WTC11 (cell line): ENCODE results near the gene MGMT. TPM values are rescaled to one million over a fixed set of nuclear protein-coding genes. Genes with fewer than 3 reads are reported as not detected.

Experiments used
- ATAC-seq: fragments of 200-7000 bp; cut with Tn5 transposase; 2 replicates; pipeline ENCODE4 v1.10.0; 2021; ENCODE audit warnings: mild to moderate bottlenecking, moderate library complexity
- Bru-seq: library from RNA; stranded (reverse); fragments of 400-500 nt; gene quantifications from one replicate; lab custom pipeline; 2021; lab: Mats Ljungman, UMichigan
- CTCF ChIA-PET: fragments of 300-600 bp; sonication (Branson Sonifier 250); formaldehyde crosslinking; loops from one replicate; lab custom pipeline; 2021; ENCODE audit warnings: antibody characterized with exemption; lab: Charles Lee
- POLR2A ChIA-PET: fragments of 350-600 bp; sonication (Branson Sonifier 250); formaldehyde crosslinking; loops from one replicate; lab custom pipeline; 2021; ENCODE audit warnings: antibody characterized with exemption; lab: Charles Lee
- DNase-seq: peaks from one replicate; pipeline ENCODE4 v3.0.0; 2021; ENCODE audit warnings: low spot score
- H3K27ac Mint-ChIP-seq: 2 replicates; pipeline ENCODE4 v1.8.0; 2021; ENCODE audit warnings: mixed read lengths
- H3K27me3 Mint-ChIP-seq: 2 replicates; pipeline ENCODE4 v1.8.0; 2021; ENCODE audit warnings: low read depth, mild to moderate bottlenecking, moderate library complexity, mixed read lengths
- H3K36me3 Mint-ChIP-seq: 2 replicates; pipeline ENCODE4 v1.8.0; 2021; ENCODE audit warnings: mixed read lengths
- H3K4me1 Mint-ChIP-seq: 2 replicates; pipeline ENCODE4 v1.8.0; 2022; ENCODE audit warnings: mixed read lengths
- H3K4me3 Mint-ChIP-seq: 2 replicates; pipeline ENCODE4 v1.8.0; 2021; ENCODE audit warnings: mild to moderate bottlenecking, moderate library complexity, mixed read lengths
- H3K9me3 Mint-ChIP-seq: 2 replicates; pipeline ENCODE4 v1.8.0; 2021; ENCODE audit warnings: mixed read lengths
- ESRRA ChIP-seq: sonication (generic); formaldehyde crosslinking; IDR thresholded peaks from 2 replicates; pipeline ENCODE4 v1.8.1; 2022; ENCODE audit warnings: mild to moderate bottlenecking, missing genetic modification reagents, borderline replicate concordance
- FOXP1 ChIP-seq: sonication (generic); formaldehyde crosslinking; IDR thresholded peaks from 2 replicates; pipeline ENCODE4 v1.8.0; 2022; ENCODE audit warnings: missing genetic modification reagents, mild to moderate bottlenecking, moderate library complexity, borderline replicate concordance
- MXD4 ChIP-seq: fragments of 250-450 bp; sonication (Bioruptor Pico); IDR thresholded peaks from 2 replicates; pipeline ENCODE4 v1.8.0; 2021; ENCODE audit warnings: mild to moderate bottlenecking, moderate library complexity, borderline replicate concordance
- MYBL2 ChIP-seq: sonication (generic); formaldehyde crosslinking; IDR thresholded peaks from 2 replicates; pipeline ENCODE4 v1.8.1; 2023; ENCODE audit warnings: mild to moderate bottlenecking, moderate library complexity, missing genetic modification reagents
- NR1H2 ChIP-seq: sonication (generic); formaldehyde crosslinking; IDR thresholded peaks from 2 replicates; pipeline ENCODE4 v1.9.0; 2021; ENCODE audit warnings: mild to moderate bottlenecking, moderate library complexity, missing genetic modification reagents
- OVOL2 ChIP-seq: fragments of 250-450 bp; sonication (Bioruptor Pico); IDR thresholded peaks from 2 replicates; pipeline ENCODE4 v1.9.0; 2021; ENCODE audit warnings: mild to moderate bottlenecking, borderline replicate concordance
- TP53 ChIP-seq: sonication (generic); formaldehyde crosslinking; IDR thresholded peaks from 2 replicates; pipeline ENCODE4 v1.8.1; 2023; ENCODE audit warnings: mild to moderate bottlenecking, missing genetic modification reagents
- ZNF219 ChIP-seq: sonication (generic); formaldehyde crosslinking; IDR thresholded peaks from 2 replicates; pipeline ENCODE4 v1.8.0; 2023; ENCODE audit warnings: missing genetic modification reagents, mild to moderate bottlenecking, borderline replicate concordance
- ZNF416 ChIP-seq: fragments of 250-450 bp; sonication (Bioruptor Pico); IDR thresholded peaks from 2 replicates; pipeline ENCODE4 v1.9.0; 2021; ENCODE audit warnings: mild to moderate bottlenecking, inconsistent platforms
- ZNF671 ChIP-seq: fragments of 250-450 bp; sonication (Bioruptor Pico); IDR thresholded peaks from 2 replicates; pipeline ENCODE4 v1.8.0; 2021; ENCODE audit warnings: mild to moderate bottlenecking
- long read RNA-seq, 3 experiments: library from RNA in 1 of 3; library from capped mRNA in 1 of 3; library from polyadenylated mRNA in 1 of 3; unstranded in 2 of 3; stranded (forward) in 1 of 3; transcript quantifications; one replicate each; pipeline ENCODE4 v2.0.0, GENCODE V29; 2021
- total RNA-seq: library from RNA; stranded (reverse); gene quantifications from 3 replicates; pipeline ENCODE4 v1.2.3, GENCODE V29; 2021
- TF ChIP-seq, protein P1 (sequence below): sonication (generic); formaldehyde crosslinking; IDR thresholded peaks from 2 replicates; pipeline ENCODE4 v1.8.0; 2022; ENCODE audit warnings: mild to moderate bottlenecking, missing genetic modification reagents
- TF ChIP-seq, protein P2 (sequence below): sonication (generic); formaldehyde crosslinking; IDR thresholded peaks from 2 replicates; pipeline ENCODE4 v1.8.1; 2023; ENCODE audit warnings: mild to moderate bottlenecking, missing genetic modification reagents, moderate library complexity
- TF ChIP-seq, protein P3 (sequence below): sonication (generic); formaldehyde crosslinking; IDR thresholded peaks from 2 replicates; pipeline ENCODE4 v1.8.1; 2023; ENCODE audit warnings: mild to moderate bottlenecking, missing genetic modification reagents, borderline replicate concordance
- TF ChIP-seq, protein P4 (sequence below): sonication (generic); formaldehyde crosslinking; IDR thresholded peaks from 2 replicates; pipeline ENCODE4 v1.8.0; 2023; ENCODE audit warnings: missing genetic modification reagents
- TF ChIP-seq, protein P5 (sequence below): sonication (generic); formaldehyde crosslinking; IDR thresholded peaks from 2 replicates; pipeline ENCODE4 v1.8.0; 2023; ENCODE audit warnings: missing genetic modification reagents, mild to moderate bottlenecking, borderline replicate concordance
- TF ChIP-seq, protein P6 (sequence below): sonication (generic); formaldehyde crosslinking; conservative IDR thresholded peaks from 2 replicates; pipeline ENCODE4 v1.8.1; 2022; ENCODE audit warnings: mild to moderate bottlenecking, missing genetic modification reagents
- TF ChIP-seq, protein P7 (sequence below): sonication (generic); formaldehyde crosslinking; IDR thresholded peaks from 2 replicates; pipeline ENCODE4 v1.8.0; 2023; ENCODE audit warnings: mild to moderate bottlenecking, missing genetic modification reagents
- TF ChIP-seq, protein P8 (sequence below): sonication (generic); formaldehyde crosslinking; IDR thresholded peaks from 2 replicates; pipeline ENCODE4 v1.8.1; 2022; ENCODE audit warnings: low read depth, mild to moderate bottlenecking, moderate library complexity, missing genetic modification reagents, borderline replicate concordance

MGMT gene
- total RNA-seq (11.8 to 18.4 TPM (median 18.2 TPM) in 3 replicates), Bru-seq, nascent RNA (percentile 60 among the genes with signal in this experiment)
- long read RNA-seq, experiment 1, transcript MGMT-201 (5 exons, 1,759 nt): major isoform, 25 of 27 reads
- long read RNA-seq, experiment 1, partial matches to known transcripts: 0 of 27 reads
- long read RNA-seq, experiment 1, other reads (novel, unspliced or antisense): 2 of 27 reads
- long read RNA-seq, experiment 2, transcript MGMT-201 (5 exons, 1,759 nt): major isoform, 22 of 41 reads
- long read RNA-seq, experiment 2, partial matches to known transcripts: 12 of 41 reads
- long read RNA-seq, experiment 2, other reads (novel, unspliced or antisense): 7 of 41 reads
- long read RNA-seq, experiment 3, transcript MGMT-201 (5 exons, 1,759 nt): major isoform, 41 of 43 reads
- long read RNA-seq, experiment 3, partial matches to known transcripts: 0 of 43 reads
- long read RNA-seq, experiment 3, other reads (novel, unspliced or antisense): 1 of 43 reads

DNA sequence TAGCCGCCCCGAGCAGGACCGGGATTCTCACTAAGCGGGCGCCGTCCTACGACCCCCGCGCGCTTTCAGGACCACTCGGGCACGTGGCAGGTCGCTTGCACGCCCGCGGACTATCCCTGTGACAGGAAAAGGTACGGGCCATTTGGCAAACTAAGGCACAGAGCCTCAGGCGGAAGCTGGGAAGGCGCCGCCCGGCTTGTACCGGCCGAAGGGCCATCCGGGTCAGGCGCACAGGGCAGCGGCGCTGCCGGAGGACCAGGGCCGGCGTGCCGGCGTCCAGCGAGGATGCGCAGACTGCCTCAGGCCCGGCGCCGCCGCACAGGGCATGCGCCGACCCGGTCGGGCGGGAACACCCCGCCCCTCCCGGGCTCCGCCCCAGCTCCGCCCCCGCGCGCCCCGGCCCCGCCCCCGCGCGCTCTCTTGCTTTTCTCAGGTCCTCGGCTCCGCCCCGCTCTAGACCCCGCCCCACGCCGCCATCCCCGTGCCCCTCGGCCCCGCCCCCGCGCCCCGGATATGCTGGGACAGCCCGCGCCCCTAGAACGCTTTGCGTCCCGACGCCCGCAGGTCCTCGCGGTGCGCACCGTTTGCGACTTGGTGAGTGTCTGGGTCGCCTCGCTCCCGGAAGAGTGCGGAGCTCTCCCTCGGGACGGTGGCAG is at the start of gene MGMT:
Gene MGMT (plus strand): TSS at position 539 of the 656 bp plus-strand sequence.
- DNase-seq (peak; percentile 97), ATAC-seq (peak; percentile 96)
- H3K27me3 Mint-ChIP-seq: peaks cover 12% of the 10 kb centered on the region
- H3K4me3 Mint-ChIP-seq: peak within 1 kb of the TSS; percentile 60
- H3K36me3 Mint-ChIP-seq: peaks cover 6% of the 10 kb centered on the region
- no peaks in the 10 kb centered on the region for H3K9me3 Mint-ChIP-seq
- H3K4me1 Mint-ChIP-seq: peaks cover 20% of the 10 kb centered on the region
- ChIA-PET CTCF (interaction anchor here (0.6 to 1.7 kb wide), 4 partner anchors 41 to 327 kb away, joined by 3 to 9 read pairs (median 3); no protein-coding TSS in a partner anchor), POLR2A (interaction anchor here (0.5 to 1.0 kb wide), 2 partner anchors 178 to 363 kb away, joined by 3 read pairs; no protein-coding TSS in a partner anchor)
- no peak within 1 kb of the TSS for H3K27ac Mint-ChIP-seq
- TF ChIP-seq OVOL2 (CRISPR knock-in tag) (no peak), ZNF416 (CRISPR knock-in tag) (no peak), MYBL2 (CRISPR knock-in tag) (no peak; the same call in 1 of the 2 replicates), FOXP1 (peak; percentile 63; the same call in 1 of the 2 replicates), NR1H2 (CRISPR knock-in tag) (no peak), ZNF219 (CRISPR knock-in tag) (no peak), TP53 (no peak), ZNF671 (CRISPR knock-in tag) (no peak), ESRRA (CRISPR knock-in tag) (peak; percentile 56; the same call in 1 of the 2 replicates), MXD4 (CRISPR knock-in tag) (no peak)
- TF ChIP-seq, protein P1, sequence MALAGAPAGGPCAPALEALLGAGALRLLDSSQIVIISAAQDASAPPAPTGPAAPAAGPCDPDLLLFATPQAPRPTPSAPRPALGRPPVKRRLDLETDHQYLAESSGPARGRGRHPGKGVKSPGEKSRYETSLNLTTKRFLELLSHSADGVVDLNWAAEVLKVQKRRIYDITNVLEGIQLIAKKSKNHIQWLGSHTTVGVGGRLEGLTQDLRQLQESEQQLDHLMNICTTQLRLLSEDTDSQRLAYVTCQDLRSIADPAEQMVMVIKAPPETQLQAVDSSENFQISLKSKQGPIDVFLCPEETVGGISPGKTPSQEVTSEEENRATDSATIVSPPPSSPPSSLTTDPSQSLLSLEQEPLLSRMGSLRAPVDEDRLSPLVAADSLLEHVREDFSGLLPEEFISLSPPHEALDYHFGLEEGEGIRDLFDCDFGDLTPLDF (CRISPR knock-in tag): 0 out of 2 replicates have a peak, but pooled peaks have one; percentile 47
- TF ChIP-seq, protein P2, sequence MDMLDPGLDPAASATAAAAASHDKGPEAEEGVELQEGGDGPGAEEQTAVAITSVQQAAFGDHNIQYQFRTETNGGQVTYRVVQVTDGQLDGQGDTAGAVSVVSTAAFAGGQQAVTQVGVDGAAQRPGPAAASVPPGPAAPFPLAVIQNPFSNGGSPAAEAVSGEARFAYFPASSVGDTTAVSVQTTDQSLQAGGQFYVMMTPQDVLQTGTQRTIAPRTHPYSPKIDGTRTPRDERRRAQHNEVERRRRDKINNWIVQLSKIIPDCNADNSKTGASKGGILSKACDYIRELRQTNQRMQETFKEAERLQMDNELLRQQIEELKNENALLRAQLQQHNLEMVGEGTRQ (CRISPR knock-in tag): 0 out of 2 replicates have a peak, but pooled peaks have one; percentile 13
- TF ChIP-seq, protein P3, sequence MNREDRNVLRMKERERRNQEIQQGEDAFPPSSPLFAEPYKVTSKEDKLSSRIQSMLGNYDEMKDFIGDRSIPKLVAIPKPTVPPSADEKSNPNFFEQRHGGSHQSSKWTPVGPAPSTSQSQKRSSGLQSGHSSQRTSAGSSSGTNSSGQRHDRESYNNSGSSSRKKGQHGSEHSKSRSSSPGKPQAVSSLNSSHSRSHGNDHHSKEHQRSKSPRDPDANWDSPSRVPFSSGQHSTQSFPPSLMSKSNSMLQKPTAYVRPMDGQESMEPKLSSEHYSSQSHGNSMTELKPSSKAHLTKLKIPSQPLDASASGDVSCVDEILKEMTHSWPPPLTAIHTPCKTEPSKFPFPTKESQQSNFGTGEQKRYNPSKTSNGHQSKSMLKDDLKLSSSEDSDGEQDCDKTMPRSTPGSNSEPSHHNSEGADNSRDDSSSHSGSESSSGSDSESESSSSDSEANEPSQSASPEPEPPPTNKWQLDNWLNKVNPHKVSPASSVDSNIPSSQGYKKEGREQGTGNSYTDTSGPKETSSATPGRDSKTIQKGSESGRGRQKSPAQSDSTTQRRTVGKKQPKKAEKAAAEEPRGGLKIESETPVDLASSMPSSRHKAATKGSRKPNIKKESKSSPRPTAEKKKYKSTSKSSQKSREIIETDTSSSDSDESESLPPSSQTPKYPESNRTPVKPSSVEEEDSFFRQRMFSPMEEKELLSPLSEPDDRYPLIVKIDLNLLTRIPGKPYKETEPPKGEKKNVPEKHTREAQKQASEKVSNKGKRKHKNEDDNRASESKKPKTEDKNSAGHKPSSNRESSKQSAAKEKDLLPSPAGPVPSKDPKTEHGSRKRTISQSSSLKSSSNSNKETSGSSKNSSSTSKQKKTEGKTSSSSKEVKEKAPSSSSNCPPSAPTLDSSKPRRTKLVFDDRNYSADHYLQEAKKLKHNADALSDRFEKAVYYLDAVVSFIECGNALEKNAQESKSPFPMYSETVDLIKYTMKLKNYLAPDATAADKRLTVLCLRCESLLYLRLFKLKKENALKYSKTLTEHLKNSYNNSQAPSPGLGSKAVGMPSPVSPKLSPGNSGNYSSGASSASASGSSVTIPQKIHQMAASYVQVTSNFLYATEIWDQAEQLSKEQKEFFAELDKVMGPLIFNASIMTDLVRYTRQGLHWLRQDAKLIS (CRISPR knock-in tag): no peak
- TF ChIP-seq, protein P4, sequence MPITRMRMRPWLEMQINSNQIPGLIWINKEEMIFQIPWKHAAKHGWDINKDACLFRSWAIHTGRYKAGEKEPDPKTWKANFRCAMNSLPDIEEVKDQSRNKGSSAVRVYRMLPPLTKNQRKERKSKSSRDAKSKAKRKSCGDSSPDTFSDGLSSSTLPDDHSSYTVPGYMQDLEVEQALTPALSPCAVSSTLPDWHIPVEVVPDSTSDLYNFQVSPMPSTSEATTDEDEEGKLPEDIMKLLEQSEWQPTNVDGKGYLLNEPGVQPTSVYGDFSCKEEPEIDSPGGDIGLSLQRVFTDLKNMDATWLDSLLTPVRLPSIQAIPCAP: peak; percentile 84; the same call in 1 of the 2 replicates
- TF ChIP-seq, protein P5, sequence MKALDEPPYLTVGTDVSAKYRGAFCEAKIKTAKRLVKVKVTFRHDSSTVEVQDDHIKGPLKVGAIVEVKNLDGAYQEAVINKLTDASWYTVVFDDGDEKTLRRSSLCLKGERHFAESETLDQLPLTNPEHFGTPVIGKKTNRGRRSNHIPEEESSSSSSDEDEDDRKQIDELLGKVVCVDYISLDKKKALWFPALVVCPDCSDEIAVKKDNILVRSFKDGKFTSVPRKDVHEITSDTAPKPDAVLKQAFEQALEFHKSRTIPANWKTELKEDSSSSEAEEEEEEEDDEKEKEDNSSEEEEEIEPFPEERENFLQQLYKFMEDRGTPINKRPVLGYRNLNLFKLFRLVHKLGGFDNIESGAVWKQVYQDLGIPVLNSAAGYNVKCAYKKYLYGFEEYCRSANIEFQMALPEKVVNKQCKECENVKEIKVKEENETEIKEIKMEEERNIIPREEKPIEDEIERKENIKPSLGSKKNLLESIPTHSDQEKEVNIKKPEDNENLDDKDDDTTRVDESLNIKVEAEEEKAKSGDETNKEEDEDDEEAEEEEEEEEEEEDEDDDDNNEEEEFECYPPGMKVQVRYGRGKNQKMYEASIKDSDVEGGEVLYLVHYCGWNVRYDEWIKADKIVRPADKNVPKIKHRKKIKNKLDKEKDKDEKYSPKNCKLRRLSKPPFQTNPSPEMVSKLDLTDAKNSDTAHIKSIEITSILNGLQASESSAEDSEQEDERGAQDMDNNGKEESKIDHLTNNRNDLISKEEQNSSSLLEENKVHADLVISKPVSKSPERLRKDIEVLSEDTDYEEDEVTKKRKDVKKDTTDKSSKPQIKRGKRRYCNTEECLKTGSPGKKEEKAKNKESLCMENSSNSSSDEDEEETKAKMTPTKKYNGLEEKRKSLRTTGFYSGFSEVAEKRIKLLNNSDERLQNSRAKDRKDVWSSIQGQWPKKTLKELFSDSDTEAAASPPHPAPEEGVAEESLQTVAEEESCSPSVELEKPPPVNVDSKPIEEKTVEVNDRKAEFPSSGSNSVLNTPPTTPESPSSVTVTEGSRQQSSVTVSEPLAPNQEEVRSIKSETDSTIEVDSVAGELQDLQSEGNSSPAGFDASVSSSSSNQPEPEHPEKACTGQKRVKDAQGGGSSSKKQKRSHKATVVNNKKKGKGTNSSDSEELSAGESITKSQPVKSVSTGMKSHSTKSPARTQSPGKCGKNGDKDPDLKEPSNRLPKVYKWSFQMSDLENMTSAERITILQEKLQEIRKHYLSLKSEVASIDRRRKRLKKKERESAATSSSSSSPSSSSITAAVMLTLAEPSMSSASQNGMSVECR (CRISPR knock-in tag): 0 out of 2 replicates have a peak, but pooled peaks have one; percentile 47
- TF ChIP-seq, protein P6, sequence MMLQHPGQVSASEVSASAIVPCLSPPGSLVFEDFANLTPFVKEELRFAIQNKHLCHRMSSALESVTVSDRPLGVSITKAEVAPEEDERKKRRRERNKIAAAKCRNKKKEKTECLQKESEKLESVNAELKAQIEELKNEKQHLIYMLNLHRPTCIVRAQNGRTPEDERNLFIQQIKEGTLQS (CRISPR knock-in tag): no peak
- TF ChIP-seq, protein P7, sequence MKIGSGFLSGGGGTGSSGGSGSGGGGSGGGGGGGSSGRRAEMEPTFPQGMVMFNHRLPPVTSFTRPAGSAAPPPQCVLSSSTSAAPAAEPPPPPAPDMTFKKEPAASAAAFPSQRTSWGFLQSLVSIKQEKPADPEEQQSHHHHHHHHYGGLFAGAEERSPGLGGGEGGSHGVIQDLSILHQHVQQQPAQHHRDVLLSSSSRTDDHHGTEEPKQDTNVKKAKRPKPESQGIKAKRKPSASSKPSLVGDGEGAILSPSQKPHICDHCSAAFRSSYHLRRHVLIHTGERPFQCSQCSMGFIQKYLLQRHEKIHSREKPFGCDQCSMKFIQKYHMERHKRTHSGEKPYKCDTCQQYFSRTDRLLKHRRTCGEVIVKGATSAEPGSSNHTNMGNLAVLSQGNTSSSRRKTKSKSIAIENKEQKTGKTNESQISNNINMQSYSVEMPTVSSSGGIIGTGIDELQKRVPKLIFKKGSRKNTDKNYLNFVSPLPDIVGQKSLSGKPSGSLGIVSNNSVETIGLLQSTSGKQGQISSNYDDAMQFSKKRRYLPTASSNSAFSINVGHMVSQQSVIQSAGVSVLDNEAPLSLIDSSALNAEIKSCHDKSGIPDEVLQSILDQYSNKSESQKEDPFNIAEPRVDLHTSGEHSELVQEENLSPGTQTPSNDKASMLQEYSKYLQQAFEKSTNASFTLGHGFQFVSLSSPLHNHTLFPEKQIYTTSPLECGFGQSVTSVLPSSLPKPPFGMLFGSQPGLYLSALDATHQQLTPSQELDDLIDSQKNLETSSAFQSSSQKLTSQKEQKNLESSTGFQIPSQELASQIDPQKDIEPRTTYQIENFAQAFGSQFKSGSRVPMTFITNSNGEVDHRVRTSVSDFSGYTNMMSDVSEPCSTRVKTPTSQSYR: no peak
- TF ChIP-seq, protein P8, sequence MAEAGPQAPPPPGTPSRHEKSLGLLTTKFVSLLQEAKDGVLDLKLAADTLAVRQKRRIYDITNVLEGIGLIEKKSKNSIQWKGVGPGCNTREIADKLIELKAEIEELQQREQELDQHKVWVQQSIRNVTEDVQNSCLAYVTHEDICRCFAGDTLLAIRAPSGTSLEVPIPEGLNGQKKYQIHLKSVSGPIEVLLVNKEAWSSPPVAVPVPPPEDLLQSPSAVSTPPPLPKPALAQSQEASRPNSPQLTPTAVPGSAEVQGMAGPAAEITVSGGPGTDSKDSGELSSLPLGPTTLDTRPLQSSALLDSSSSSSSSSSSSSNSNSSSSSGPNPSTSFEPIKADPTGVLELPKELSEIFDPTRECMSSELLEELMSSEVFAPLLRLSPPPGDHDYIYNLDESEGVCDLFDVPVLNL: peak; percentile 54; the same call in 1 of the 2 replicates
